Aortic smooth muscle cell (primary cell): ENCODE measurements around the gene ADGRE3. TPM values are rescaled to one million over a fixed set of nuclear protein-coding genes. Genes with fewer than 3 reads are reported as not detected.

ENCODE experiments used
- total RNA-seq: library from RNA; depleted of rRNA; stranded (reverse); fragments of >200 nt; gene quantifications from 2 replicates; pipeline ENCODE4 v1.2.3, GENCODE V29; 2014

The ADGRE3 gene, protein sequence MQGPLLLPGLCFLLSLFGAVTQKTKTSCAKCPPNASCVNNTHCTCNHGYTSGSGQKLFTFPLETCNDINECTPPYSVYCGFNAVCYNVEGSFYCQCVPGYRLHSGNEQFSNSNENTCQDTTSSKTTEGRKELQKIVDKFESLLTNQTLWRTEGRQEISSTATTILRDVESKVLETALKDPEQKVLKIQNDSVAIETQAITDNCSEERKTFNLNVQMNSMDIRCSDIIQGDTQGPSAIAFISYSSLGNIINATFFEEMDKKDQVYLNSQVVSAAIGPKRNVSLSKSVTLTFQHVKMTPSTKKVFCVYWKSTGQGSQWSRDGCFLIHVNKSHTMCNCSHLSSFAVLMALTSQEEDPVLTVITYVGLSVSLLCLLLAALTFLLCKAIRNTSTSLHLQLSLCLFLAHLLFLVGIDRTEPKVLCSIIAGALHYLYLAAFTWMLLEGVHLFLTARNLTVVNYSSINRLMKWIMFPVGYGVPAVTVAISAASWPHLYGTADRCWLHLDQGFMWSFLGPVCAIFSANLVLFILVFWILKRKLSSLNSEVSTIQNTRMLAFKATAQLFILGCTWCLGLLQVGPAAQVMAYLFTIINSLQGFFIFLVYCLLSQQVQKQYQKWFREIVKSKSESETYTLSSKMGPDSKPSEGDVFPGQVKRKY
- total RNA-seq: not detected in 2 replicates

DNA sequence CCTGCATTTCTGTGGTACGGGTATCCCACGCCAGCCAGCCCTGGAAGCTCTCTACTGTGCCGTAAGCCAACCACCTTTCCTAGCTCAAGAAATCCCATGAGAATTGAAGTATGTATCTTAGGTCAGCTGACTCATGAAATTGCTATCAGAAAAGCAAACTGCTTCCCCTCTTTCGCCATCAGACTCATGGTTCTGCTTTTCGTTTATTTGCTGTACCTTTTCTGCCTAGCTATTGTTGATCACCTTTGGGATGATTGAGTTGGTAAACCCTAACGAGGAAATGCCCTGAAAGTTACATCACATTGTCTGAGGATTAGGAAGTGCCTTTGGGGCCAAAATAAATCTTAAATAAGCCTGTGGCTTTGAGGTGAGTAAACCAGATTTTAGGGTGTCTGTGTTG lies at the start of gene ADGRE3:
ADGRE3 (minus strand) TSS at position 81 of the 400 bp plus-strand sequence; CDS start at position 7, 74 bp downstream.

DNA sequence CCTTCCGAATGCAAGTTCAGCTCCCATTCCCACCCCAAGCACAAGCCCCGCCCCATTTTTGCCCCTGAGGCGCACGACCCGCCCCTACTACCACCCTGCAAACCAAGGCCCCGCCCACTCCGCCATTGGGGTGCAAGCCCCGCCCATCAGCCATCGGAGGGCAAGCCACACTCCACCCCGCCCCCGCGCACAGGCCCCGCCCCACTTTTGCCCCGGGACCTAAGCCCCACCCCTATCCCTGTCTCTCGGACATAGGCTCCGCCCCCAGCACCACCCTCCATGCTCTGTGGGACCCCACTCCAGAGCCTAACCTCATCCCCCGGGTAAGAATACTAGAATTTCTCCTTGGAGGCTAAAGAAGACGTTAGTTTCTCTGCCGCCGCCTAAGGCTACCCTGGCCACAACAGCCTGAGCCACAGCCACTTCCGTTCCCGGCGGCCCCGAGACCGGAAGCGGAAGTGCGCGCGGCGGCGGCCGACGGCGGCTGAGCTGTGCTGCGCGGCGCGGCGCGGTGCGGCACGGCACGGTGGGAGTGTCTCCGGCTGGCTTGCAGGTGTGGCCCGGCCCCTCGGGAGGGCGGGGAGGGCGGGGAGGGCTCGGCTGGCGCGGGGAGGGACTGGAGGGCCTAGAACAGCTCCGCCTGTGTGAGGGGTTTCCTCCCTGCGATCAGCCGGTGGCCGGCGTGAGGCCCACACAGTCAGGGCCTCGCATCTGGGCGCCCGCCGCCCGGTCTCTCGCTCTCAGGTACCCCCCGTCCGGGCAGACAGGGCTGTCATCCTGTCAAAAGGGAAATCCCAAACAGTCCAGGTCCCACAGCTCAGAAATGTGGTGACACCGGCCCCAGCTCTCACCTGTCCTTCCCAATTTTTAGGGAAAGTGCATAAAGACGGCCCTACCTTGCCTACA lies 15.2 kb upstream of the ADGRE3 start, which contains the start of gene ZNF333:
ZNF333 (plus strand) TSS at position 451 of the 906 bp plus-strand sequence. CDS start 3,444 bp downstream, outside the sequence.

DNA sequence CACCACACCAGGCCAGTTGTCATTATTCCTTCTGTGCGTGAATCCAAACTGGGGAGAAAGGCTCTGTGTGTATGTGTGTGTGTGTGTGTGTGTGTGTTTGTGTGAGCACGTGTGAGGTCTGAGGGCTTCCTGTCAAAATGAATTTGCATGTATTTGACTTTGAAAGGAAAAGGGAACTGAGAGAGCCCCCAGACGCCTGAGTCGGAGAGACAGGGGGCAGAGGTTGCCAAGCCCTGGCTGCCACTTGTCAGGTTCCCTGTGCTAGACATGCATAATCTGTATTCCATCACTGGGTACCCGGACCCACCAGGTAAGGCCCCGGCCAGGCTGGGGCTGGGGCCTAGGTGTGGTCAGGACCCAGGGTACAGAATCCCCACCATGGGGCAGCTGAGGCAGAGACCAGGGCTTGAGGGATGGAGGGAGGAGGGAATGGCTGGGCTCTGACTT lies 91.7 kb downstream of the ADGRE3 start, which contains the start of gene CLEC17A:
CLEC17A (plus strand) TSS at position 191 of the 447 bp plus-strand sequence; CDS start at position 268, 77 bp downstream.

DNA sequence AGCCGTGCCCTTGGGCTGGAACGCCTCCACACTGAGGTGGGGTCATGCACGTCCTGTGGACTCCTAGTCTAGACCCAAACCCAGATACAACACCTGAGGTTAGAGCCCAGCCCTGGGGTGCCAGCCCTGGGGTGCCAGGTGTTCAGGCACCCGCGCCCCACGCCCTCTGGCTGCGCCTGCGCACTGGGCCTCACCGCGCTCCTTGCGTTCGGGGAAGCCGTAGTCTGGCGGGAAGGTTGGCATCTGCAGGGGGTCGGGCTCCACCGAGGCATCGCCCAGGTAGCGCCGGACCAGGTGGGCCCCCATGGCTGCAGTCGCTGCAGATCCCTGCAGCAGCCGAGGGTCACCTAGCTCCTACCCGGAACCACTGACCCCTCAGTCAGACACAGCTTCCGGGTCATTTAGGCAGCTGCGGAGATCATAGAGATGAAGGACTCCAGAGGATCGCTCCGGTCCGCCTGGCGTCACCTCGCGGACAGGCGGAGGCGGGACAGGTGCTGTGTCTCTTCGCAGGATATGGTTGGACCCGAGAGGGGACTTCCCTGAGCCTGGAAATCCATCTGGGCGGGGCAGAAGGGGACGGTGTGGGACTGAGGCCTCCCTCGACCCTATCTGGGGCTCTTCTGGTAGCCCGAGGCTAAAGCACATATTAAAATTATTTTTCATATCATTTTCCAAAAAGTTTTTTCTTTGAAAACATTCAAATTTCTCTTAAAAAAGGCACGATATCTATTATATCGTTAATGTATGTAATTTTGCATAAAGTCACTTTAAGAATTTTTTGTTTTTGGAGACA lies 102.8 kb downstream of the ADGRE3 start, which contains the start of gene NDUFB7:
NDUFB7 (minus strand) TSS at position 372 of the 796 bp plus-strand sequence; CDS start at position 306, 66 bp downstream.

Other genes with a start within 250 kb of the ADGRE3 start
- 114 and 136 TPM in 2 replicates for gene PKN1, start 241.5 kb downstream of the ADGRE3 start, total RNA-seq
- gene PTGER1, start 199.5 kb downstream of the ADGRE3 start, total RNA-seq: 15.5 and 35.5 TPM in 2 replicates
- gene GIPC1, start 178.7 kb downstream of the ADGRE3 start, total RNA-seq: 145 and 146 TPM in 2 replicates
- 52.6 and 52.7 TPM in 2 replicates for gene DNAJB1, start 156.4 kb downstream of the ADGRE3 start, total RNA-seq
- 19.9 and 22.3 TPM in 2 replicates for gene TECR, start 145.2 kb downstream of the ADGRE3 start, total RNA-seq
- 315 and 451 TPM in 2 replicates for gene NDUFB7, start 102.8 kb downstream of the ADGRE3 start, total RNA-seq
- 0.06 and 0.13 TPM in 2 replicates for gene CLEC17A, start 91.8 kb downstream of the ADGRE3 start, total RNA-seq
- gene ZNF333, start 15.2 kb upstream of the ADGRE3 start, total RNA-seq: 19.0 and 19.4 TPM in 2 replicates
- gene ADGRE2, start 103.7 kb upstream of the ADGRE3 start, total RNA-seq: 0.06 and 0.26 TPM in 2 replicates
- not detected in 2 replicates for gene OR7A5, start 160.3 kb upstream of the ADGRE3 start, total RNA-seq
- gene OR7C1, start 160.3 kb upstream of the ADGRE3 start, total RNA-seq: not detected in 2 replicates
- gene OR7A10, start 174.1 kb upstream of the ADGRE3 start, total RNA-seq: not detected in 2 replicates
- gene OR7A17, start 211.3 kb upstream of the ADGRE3 start, total RNA-seq: not detected in 2 replicates